Erythroblast (primary cell): ENCODE results near the gene SLC8A3.

Experiments used
- GATA1 ChIP-seq: IDR thresholded peaks from 2 replicates; pipeline ENCODE4 v1.6.1; 2011; ENCODE audit warnings: low read depth, mild to moderate bottlenecking, control low read depth, low read length, moderate library complexity
- POLR2A ChIP-seq: IDR thresholded peaks from 2 replicates; pipeline ENCODE4 v1.6.1; 2011; ENCODE audit warnings: mild to moderate bottlenecking, low read length

DNA sequence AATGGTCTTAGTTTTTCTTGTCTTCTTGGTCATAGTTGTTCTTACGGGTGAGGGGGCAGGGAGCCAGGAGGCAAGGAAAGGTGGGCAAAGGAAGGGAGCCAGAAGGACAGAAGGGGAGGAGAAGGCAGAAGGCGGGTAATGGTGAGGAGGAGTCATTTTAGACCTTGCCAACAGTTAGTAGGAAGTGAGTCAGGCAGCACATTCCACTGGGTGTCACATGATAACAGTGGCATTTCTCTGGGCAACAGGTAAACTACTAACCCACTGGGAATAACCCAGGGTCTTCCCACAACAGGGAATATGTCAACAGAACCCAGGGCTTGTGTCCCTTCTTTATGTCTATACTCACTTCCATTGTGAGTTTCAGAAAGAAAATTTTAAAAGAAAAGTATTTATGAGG, 127.6 kb downstream of the SLC8A3 start:
- TF ChIP-seq POLR2A (no peak), GATA1 (no peak)
